GM19438 (cell line): ENCODE data around the gene ATOH8.
"Not testable (repeated sequence)": the region's sequence is repeated elsewhere in the genome, so short reads cannot be mapped to it uniquely, and the experiment has no call there.

Source experiments
- ATAC-seq: cut with Tn5 transposase; IDR thresholded peaks from one replicate; pipeline ENCODE4 v1.9.1; 2021; ENCODE audit warnings: low read depth; ENCODE audit not compliant: unreplicated experiment

Gene ATOH8

GRCh38 chr2:85813211-85813981, 59.6 kb downstream of the ATOH8 start:
- ATAC-seq: no peak

GRCh38 chr2:85813982-85814801, 60.4 kb downstream of the ATOH8 start:
- no peak for ATAC-seq

GRCh38 chr2:85814802-85815550, 61.2 kb downstream of the ATOH8 start:
- ATAC-seq: no peak

GRCh38 chr2:85819811-85820510, 66.2 kb downstream of the ATOH8 start:
- no peak for ATAC-seq

GRCh38 chr2:85822766-85823165, 69.0 kb downstream of the ATOH8 start:
- no peak for ATAC-seq

- ATAC-seq: no peak
Measured at GRCh38 chr2:85823951-85824350, 70.2 kb downstream of the ATOH8 start.

- no peak for ATAC-seq
Measured at GRCh38 chr2:85826990-85827878, 73.4 kb downstream of the ATOH8 start.

GRCh38 chr2:85827879-85828569, 74.2 kb downstream of the ATOH8 start:
- ATAC-seq: no peak

- ATAC-seq: no peak
Measured at GRCh38 chr2:85828725-85829124, 74.9 kb downstream of the ATOH8 start.

GRCh38 chr2:85829394-85829793, 75.6 kb downstream of the ATOH8 start:
- not testable (repeated sequence) for ATAC-seq

GRCh38 chr2:85830645-85831044, 76.9 kb downstream of the ATOH8 start:
- no peak for ATAC-seq

- no peak for ATAC-seq
Measured at GRCh38 chr2:85831735-85832134, 77.9 kb downstream of the ATOH8 start.

- no peak for ATAC-seq
Measured at GRCh38 chr2:85834466-85834865, 80.7 kb downstream of the ATOH8 start.
